Adrenal gland (tissue), 5 donors: ENCODE data around the gene KLHL14.

Experiments used
- POLR2A ChIP-seq, 2 donors: fragments of 450-650 bp; IDR thresholded peaks; one replicate each; pipeline ENCODE4 v1.6.1; 2017; ENCODE audit warnings: antibody characterized with exemption in 2 of 2, mild to moderate bottlenecking in 2 of 2, moderate library complexity in 1 of 2
- TF ChIP-seq, protein P1 (sequence below), 6 experiments: fragments of 450-650 bp in 4 of 6; fragments of 200-600 bp in 2 of 6; sonication (generic) in 1 of 6; IDR thresholded peaks; 1 replicate in 5 of 6; 2 replicates in 1 of 6; pipeline versions ENCODE4 v1.5.1 to v1.8.0; 2016 to 2021; ENCODE audit warnings: antibody characterized with exemption in 6 of 6, mild to moderate bottlenecking in 2 of 6, moderate library complexity in 1 of 6
- donor health status: DM: no; HTN: no; CAD: no.

GRCh38 chr18:32707147-32707546, 65.7 kb downstream of the KLHL14 start:
- no peak for TF ChIP-seq POLR2A (IDR thresholded peaks at IDR 0.05)
- TF ChIP-seq, protein P1, sequence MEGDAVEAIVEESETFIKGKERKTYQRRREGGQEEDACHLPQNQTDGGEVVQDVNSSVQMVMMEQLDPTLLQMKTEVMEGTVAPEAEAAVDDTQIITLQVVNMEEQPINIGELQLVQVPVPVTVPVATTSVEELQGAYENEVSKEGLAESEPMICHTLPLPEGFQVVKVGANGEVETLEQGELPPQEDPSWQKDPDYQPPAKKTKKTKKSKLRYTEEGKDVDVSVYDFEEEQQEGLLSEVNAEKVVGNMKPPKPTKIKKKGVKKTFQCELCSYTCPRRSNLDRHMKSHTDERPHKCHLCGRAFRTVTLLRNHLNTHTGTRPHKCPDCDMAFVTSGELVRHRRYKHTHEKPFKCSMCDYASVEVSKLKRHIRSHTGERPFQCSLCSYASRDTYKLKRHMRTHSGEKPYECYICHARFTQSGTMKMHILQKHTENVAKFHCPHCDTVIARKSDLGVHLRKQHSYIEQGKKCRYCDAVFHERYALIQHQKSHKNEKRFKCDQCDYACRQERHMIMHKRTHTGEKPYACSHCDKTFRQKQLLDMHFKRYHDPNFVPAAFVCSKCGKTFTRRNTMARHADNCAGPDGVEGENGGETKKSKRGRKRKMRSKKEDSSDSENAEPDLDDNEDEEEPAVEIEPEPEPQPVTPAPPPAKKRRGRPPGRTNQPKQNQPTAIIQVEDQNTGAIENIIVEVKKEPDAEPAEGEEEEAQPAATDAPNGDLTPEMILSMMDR (IDR thresholded peaks at IDR 0.05), result no peak
